ENCODE results near the gene PTGDR2. TPM values are rescaled to one million over a fixed set of nuclear protein-coding genes. Genes with fewer than 3 reads are reported as not detected.

Gene PTGDR2
- total and polyA plus RNA-seq, 9 donors: 0.48 to 1.0 (median 0.71) TPM

DNA sequence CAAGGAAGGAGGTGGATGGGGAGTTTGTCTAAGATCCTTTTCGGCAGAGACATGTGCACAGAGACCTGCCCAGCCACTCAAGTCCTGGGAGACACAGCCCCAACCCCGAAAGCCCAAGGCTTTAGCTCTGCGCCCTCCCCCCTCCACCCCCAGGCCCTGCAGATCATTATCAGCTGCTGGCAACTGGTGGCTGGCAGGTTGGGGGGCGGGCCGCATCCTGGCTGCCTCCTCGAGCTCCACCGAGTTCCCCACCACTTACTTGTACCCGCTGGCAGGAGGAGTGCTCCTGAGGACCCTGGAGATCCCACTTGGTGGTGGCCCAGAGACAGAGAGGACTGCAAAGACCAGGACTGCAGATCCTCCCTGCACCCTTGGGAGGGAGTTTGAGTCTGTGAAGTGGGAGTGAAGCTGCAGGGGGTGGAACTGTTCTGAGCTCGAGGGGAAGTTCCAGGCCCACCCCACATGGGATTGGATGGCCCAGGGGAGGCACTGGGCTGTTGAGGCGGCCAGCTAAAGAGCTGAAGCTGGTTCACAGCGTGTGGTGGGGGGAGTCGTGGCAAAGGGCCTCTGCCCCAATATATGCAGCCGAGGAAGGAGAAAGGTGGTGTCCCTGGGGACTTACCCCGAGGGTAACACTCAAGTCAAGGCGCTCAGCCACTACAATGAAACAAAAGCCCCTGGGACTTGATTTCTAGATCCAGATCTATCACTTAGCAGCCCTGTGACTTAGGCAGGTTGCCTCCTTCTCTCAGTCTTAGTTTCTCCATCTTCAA lies 33.7 kb downstream of the PTGDR2 start:
- no peak for DNase-seq
- Histone ChIP-seq H3K9me3 (replicated peaks; ENCODE audit: control insufficient read depth, low read depth, low read length) (peaks cover 5% of the 10 kb centered on the region), H3K4me3 (ENCODE audit: low read length) (no peak overlapping the region), H3K27ac (ENCODE audit: low read length) (no peak overlapping the region), H3K36me3 (ENCODE audit: control insufficient read depth, insufficient read depth, low read length) (no peaks in the 10 kb centered on the region), H3K4me1 (ENCODE audit: control insufficient read depth, insufficient read depth, low read length) (no peaks in the 10 kb centered on the region), H3K27me3 (ENCODE audit: control insufficient read depth, insufficient read depth, low read length) (no peaks in the 10 kb centered on the region)
- 59% methylated on average over 6 of the region's 15 CpGs for whole genome bisulfite sequencing (ENCODE audit: insufficient coverage)

DNA sequence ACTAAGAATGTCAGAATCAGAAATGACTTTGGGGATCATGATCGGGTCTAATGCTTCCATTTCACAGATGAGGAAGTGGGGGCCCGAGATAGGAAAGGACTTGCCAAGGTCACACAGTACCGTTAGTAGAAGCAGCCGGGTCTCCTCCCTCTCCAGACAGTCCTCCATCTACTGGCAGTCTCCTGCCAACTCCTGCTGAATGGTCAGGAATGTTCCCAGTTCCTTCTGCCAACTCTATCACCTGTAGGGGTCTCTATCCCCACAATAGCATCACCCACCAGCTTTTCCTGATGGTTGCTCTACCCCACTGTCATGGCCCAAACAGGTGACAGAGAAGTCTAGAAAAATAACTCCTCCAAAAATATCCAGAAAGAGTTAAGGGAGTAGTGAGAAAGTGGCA lies 37.7 kb downstream of the PTGDR2 start:
- H3K36me3 ChIP-seq (ENCODE audit: control insufficient read depth, insufficient read depth, low read length): no peaks in the 10 kb centered on the region
- no peaks in the 10 kb centered on the region for H3K27me3 ChIP-seq (ENCODE audit: control insufficient read depth, insufficient read depth, low read length)
- WGBS (ENCODE audit: insufficient coverage): 70% methylated on average over 4 of the region's 4 CpGs
- DNase-seq: no peak
- no peak overlapping the region for H3K27ac ChIP-seq (ENCODE audit: low read length)
- H3K9me3 ChIP-seq (replicated peaks; ENCODE audit: control insufficient read depth, low read depth, low read length): peaks cover 12% of the 10 kb centered on the region
- no peaks in the 10 kb centered on the region for H3K4me1 ChIP-seq (ENCODE audit: control insufficient read depth, insufficient read depth, low read length)
- no peak overlapping the region for H3K4me3 ChIP-seq (ENCODE audit: low read length)

DNA sequence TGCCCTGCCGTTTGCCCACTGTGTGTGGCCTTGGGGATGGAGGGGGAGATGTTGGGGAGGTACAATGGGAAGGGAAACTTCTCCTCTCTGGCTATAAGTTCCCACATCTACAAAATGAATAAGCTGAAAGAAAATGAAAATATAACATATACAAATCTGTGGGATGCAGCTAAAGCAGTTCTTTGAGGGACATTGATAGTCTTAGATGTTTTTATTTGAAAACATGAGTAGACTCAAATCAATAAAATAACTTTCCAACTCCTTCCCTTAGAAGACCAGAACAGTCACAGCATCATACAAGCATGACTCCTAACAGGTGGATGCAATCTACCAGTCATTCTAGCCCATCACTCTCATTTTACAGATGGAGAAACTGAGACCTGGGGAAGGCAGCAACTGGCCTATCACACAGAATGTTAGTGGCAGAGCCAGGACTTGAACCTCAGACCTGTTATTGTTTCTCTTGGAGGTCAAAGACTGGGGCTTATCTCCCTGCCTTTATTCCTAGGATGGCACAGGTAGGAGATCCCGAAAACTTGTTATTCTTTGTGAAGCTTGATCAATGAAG lies 39.1 kb downstream of the PTGDR2 start:
- Histone ChIP-seq H3K4me3 (ENCODE audit: low read length) (no peak overlapping the region), H3K4me1 (ENCODE audit: control insufficient read depth, insufficient read depth, low read length) (no peaks in the 10 kb centered on the region), H3K9me3 (replicated peaks; ENCODE audit: control insufficient read depth, low read depth, low read length) (peaks cover 12% of the 10 kb centered on the region), H3K27me3 (ENCODE audit: control insufficient read depth, insufficient read depth, low read length) (no peaks in the 10 kb centered on the region), H3K36me3 (ENCODE audit: control insufficient read depth, insufficient read depth, low read length) (no peaks in the 10 kb centered on the region), H3K27ac (ENCODE audit: low read length) (no peak overlapping the region)
- WGBS (ENCODE audit: insufficient coverage): no CpG with 5 or more reads among the region's 2 CpGs
- no peak for DNase-seq

DNA sequence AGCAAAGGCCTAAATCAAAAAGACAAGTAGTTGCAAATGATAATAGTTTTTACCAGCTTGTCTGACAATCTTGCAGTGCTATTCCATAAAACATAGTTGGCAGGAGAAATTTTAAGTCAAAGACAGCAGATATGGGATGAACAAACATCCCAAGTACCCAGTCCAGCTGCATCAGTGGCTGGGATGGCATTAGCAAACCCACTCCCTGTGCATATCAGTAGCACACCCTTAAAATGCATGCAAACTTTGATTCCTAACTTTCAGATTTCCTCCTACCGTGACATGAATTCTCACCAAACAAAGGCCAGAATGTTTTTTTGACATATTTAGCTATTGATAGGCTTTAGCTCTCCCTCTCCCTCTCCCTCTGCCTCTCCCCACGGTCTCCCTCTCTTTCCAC lies 41.6 kb downstream of the PTGDR2 start:
- DNase-seq: no peak
- H3K27ac ChIP-seq (ENCODE audit: low read length): no peak overlapping the region
- no peaks in the 10 kb centered on the region for H3K27me3 ChIP-seq (ENCODE audit: control insufficient read depth, insufficient read depth, low read length)
- no peak overlapping the region for H3K4me3 ChIP-seq (ENCODE audit: low read length)
- H3K9me3 ChIP-seq (replicated peaks; ENCODE audit: control insufficient read depth, low read depth, low read length): peaks cover 12% of the 10 kb centered on the region
- H3K36me3 ChIP-seq (ENCODE audit: control insufficient read depth, insufficient read depth, low read length): no peaks in the 10 kb centered on the region
- WGBS (ENCODE audit: insufficient coverage): 100% methylated on average over 1 of the region's 2 CpGs
- peaks cover 3% of the 10 kb centered on the region for H3K4me1 ChIP-seq (ENCODE audit: control insufficient read depth, insufficient read depth, low read length)

DNA sequence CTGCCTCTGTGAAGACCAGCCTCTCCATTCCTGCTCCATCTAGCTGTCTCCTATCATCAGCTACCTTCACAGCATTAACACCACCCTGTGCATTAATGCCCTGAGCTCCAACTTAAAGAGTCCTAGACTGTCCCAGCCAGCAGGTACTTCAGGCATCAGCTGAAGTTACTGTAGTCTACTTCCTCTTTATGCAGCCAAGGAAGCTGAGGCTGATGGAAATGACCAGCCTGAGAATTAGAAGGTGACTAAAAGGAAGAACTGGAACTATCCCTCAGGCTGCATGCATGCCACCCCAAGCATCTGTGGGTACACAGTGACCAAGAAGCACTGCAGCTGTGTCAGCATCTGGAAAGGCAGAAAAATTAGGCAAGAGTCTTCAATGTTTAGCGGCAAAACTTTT lies 42.4 kb downstream of the PTGDR2 start:
- Histone ChIP-seq H3K4me3 (ENCODE audit: low read length) (no peak overlapping the region), H3K27me3 (ENCODE audit: control insufficient read depth, insufficient read depth, low read length) (no peaks in the 10 kb centered on the region)
- WGBS (ENCODE audit: insufficient coverage): 100% methylated on average over 1 of the region's 1 CpG

DNA sequence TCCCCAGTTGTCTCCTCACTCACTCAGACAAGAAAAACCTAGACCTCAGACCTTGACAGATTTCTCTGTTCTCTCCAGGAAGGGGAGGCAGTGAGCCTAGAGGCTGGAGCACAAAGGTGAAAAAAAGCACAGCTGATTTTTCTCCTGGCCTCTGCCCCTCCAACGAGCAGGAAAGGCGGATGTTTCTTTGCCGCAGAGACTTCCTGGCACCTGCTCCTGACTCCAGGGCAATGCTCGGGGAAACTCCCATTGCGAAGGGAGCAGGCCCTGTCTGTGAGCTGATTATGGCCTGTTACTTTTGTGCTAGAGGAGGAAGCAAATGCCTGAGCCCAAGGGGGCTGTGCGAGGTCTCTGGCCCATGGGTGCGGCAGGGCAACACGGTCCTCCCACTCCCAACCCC lies 45.2 kb downstream of the PTGDR2 start:
- DNase-seq: no peak
- Histone ChIP-seq H3K4me1 (ENCODE audit: control insufficient read depth, insufficient read depth, low read length) (peaks cover 3% of the 10 kb centered on the region), H3K4me3 (ENCODE audit: low read length) (no peak overlapping the region), H3K36me3 (ENCODE audit: control insufficient read depth, insufficient read depth, low read length) (no peaks in the 10 kb centered on the region), H3K27ac (ENCODE audit: low read length) (peak overlapping the region; percentile 29), H3K9me3 (replicated peaks; ENCODE audit: control insufficient read depth, low read depth, low read length) (no peaks in the 10 kb centered on the region), H3K27me3 (ENCODE audit: control insufficient read depth, insufficient read depth, low read length) (no peaks in the 10 kb centered on the region)
- 36% methylated on average over 7 of the region's 8 CpGs for WGBS (ENCODE audit: insufficient coverage)

More for the DNA sequence above, 42.4 kb downstream of the PTGDR2 start:
- Histone ChIP-seq H3K36me3 (ENCODE audit: control insufficient read depth, insufficient read depth, low read length) (no peaks in the 10 kb centered on the region), H3K27ac (ENCODE audit: low read length) (no peak overlapping the region), H3K9me3 (replicated peaks; ENCODE audit: control insufficient read depth, low read depth, low read length) (peaks cover 12% of the 10 kb centered on the region), H3K4me1 (ENCODE audit: control insufficient read depth, insufficient read depth, low read length) (peaks cover 3% of the 10 kb centered on the region)
- DNase-seq: no peak

DNA sequence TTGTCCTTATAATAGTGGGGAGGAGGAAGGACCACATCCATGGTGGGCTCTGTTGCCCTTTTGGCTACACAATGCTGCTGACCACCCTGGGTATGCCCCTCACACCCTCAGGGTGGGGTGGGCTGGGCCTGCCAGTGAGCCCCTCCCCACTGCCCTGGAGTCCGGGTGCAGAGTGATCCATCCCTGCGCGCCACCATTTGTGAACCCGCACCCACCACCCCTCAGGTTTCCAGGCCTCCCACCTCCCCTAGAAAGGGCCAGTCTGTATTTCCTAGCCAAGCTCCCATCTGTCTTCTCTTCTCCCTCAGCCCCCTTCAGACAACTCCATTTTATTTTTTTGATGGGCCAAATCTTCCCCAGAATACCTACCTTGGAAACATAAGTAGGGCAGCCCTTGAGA lies 45.6 kb downstream of the PTGDR2 start:
- WGBS (ENCODE audit: insufficient coverage): 86% methylated on average over 4 of the region's 4 CpGs
- H3K4me3 ChIP-seq (ENCODE audit: low read length): no peak overlapping the region
- H3K36me3 ChIP-seq (ENCODE audit: control insufficient read depth, insufficient read depth, low read length): no peaks in the 10 kb centered on the region
- peaks cover 3% of the 10 kb centered on the region for H3K4me1 ChIP-seq (ENCODE audit: control insufficient read depth, insufficient read depth, low read length)
- H3K27ac ChIP-seq (ENCODE audit: low read length): peak overlapping the region; percentile 29
- H3K27me3 ChIP-seq (ENCODE audit: control insufficient read depth, insufficient read depth, low read length): no peaks in the 10 kb centered on the region
- no peaks in the 10 kb centered on the region for H3K9me3 ChIP-seq (replicated peaks; ENCODE audit: control insufficient read depth, low read depth, low read length)
- DNase-seq: no peak

DNA sequence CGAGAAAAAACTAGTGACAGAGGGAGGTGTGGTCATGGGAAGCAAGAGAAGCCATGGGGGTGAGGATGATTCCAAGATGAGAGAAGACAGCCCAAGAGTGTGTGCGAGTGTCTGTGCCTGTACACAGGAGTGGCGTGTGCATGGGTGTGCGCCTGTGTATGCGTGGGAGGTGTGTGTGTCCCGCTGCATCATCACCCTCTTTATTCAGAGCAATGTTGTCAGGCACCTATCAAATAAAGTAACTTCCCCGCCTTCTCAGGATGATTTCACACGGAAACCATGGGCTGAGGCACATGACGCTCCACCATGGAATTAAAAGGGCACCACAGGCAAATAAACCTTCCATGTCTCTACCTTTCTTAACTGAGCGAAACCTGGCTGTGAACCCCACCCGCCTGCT lies 46.1 kb downstream of the PTGDR2 start:
- DNase-seq: no peak
- Histone ChIP-seq H3K9me3 (replicated peaks; ENCODE audit: control insufficient read depth, low read depth, low read length) (no peaks in the 10 kb centered on the region), H3K4me1 (ENCODE audit: control insufficient read depth, insufficient read depth, low read length) (peaks cover 3% of the 10 kb centered on the region), H3K4me3 (ENCODE audit: low read length) (no peak overlapping the region), H3K36me3 (ENCODE audit: control insufficient read depth, insufficient read depth, low read length) (no peaks in the 10 kb centered on the region), H3K27ac (ENCODE audit: low read length) (no peak overlapping the region), H3K27me3 (ENCODE audit: control insufficient read depth, insufficient read depth, low read length) (no peaks in the 10 kb centered on the region)
- 88% methylated on average over 10 of the region's 11 CpGs for WGBS (ENCODE audit: insufficient coverage)

DNA sequence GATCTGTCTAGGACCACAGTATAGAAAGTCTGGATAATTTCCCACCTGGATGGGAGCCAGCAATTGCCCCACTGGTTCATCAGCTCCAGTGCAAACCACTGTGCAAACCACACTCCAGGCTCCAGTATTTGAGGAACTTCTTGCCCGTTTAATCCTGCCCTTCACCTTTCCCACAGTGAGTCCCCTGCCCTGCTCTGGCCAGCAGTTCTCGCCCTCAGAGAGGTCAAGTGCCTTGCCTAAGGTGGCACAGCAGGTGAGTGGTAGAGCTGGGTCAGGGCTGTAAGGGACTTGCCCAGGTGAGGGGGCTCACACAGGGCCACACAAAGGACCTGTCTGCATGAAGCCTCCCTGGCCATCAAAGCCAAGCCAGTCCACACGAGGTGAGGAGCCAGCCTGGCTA lies 46.5 kb downstream of the PTGDR2 start:
- 43% methylated on average over 1 of the region's 3 CpGs for WGBS (ENCODE audit: insufficient coverage)

DNA sequence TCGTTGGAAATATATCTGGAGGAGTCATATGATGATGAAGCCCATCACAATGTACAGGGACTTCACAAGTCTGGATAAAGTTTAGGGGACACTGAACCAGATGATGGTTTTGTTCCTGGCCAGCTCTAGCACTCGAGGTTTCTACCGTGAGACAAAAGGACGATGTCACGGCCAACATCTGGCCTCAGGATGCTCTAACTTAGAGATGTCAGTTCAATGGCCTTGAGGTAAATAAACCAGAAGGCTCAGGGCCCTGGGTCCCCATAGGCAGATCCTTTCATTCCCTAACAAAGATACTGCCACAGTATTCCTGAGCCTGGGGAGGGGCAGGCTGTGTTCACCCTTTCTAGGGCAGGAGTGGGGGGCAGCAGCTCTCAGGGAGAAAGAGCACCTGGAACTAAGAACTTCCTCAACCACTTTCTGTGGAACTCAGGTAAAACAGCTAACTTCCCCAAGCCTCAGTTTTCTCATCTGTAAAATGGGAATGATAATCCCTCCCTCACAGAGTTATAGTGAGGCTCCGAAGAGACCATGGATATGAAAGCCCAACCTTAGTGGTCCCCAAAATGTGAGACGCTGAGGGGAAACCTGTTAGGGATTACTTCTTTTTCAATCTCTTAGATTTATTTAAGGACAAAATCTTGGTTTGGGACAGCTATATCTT lies 52.3 kb downstream of the PTGDR2 start:
- DNase-seq: no peak
- Histone ChIP-seq H3K27me3 (ENCODE audit: control insufficient read depth, insufficient read depth, low read length) (peaks cover 8% of the 10 kb centered on the region), H3K9me3 (replicated peaks; ENCODE audit: control insufficient read depth, low read depth, low read length) (no peaks in the 10 kb centered on the region), H3K4me3 (ENCODE audit: low read length) (no peak overlapping the region), H3K4me1 (ENCODE audit: control insufficient read depth, insufficient read depth, low read length) (no peaks in the 10 kb centered on the region), H3K36me3 (ENCODE audit: control insufficient read depth, insufficient read depth, low read length) (no peaks in the 10 kb centered on the region), H3K27ac (ENCODE audit: low read length) (no peak overlapping the region)
- 37% methylated on average over 3 of the region's 7 CpGs for WGBS (ENCODE audit: insufficient coverage)

More for the DNA sequence above, 46.5 kb downstream of the PTGDR2 start:
- Histone ChIP-seq H3K4me1 (ENCODE audit: control insufficient read depth, insufficient read depth, low read length) (peaks cover 3% of the 10 kb centered on the region), H3K27me3 (ENCODE audit: control insufficient read depth, insufficient read depth, low read length) (no peaks in the 10 kb centered on the region), H3K36me3 (ENCODE audit: control insufficient read depth, insufficient read depth, low read length) (no peaks in the 10 kb centered on the region), H3K4me3 (ENCODE audit: low read length) (no peak overlapping the region), H3K9me3 (replicated peaks; ENCODE audit: control insufficient read depth, low read depth, low read length) (no peaks in the 10 kb centered on the region), H3K27ac (ENCODE audit: low read length) (no peak overlapping the region)
- DNase-seq: no peak
